ENCODE measurements around the gene SNAPC2.
"Not testable (repeated sequence)": the region's sequence is repeated elsewhere in the genome, so short reads cannot be mapped to it uniquely, and the experiment has no call there.

Gene SNAPC2

DNA sequence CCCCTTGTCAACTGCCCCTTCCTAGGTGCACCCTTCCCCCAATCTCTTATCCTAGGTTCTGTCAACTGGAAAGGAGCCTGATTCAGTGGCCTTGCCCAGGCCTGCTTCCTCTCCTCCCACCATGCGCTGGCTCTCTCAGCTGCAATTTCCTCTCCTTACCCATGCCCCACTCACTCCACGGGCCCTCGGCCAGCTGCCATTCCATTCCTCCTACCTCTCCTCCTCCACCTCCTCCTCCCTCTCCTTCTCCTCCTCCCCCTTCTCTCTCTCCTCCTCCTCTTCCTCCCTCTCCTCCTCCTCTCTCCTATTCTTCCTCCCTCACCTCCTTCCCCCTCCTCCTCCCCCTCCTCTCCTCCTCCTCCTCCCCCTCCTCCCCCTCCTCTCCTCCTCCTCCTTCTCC, 32.9 kb downstream of the SNAPC2 start:
- TF ChIP-seq, protein P1, sequence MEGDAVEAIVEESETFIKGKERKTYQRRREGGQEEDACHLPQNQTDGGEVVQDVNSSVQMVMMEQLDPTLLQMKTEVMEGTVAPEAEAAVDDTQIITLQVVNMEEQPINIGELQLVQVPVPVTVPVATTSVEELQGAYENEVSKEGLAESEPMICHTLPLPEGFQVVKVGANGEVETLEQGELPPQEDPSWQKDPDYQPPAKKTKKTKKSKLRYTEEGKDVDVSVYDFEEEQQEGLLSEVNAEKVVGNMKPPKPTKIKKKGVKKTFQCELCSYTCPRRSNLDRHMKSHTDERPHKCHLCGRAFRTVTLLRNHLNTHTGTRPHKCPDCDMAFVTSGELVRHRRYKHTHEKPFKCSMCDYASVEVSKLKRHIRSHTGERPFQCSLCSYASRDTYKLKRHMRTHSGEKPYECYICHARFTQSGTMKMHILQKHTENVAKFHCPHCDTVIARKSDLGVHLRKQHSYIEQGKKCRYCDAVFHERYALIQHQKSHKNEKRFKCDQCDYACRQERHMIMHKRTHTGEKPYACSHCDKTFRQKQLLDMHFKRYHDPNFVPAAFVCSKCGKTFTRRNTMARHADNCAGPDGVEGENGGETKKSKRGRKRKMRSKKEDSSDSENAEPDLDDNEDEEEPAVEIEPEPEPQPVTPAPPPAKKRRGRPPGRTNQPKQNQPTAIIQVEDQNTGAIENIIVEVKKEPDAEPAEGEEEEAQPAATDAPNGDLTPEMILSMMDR (IDR thresholded peaks at IDR 0.05; ENCODE audit: extremely low read depth, missing control alignments): no peak
- DNase-seq (ENCODE audit: low spot score): no peak

DNA sequence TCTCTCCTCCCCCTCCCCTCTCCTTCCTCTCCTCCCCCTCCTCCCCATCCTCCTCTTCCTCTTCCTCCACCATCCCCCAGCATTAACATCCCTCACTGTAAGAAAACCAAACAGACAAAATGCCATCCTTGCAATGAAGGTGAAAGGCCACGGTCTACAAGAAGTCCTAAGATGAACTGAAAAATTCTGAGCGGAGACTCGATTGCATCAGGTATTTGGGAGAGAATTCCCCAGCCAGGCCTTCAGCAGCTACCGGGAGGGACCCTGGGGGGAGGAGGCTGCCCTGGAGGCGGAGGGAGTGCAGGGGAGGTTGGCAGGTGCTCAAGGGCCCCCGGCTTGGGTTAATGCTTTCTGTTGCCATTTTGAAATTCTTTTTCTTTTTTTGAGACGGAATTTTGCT, 33.4 kb downstream of the SNAPC2 start:
- no peak for DNase-seq (ENCODE audit: low spot score)
- TF ChIP-seq, protein P1 (IDR thresholded peaks at IDR 0.05; ENCODE audit: extremely low read depth, missing control alignments): no peak

DNA sequence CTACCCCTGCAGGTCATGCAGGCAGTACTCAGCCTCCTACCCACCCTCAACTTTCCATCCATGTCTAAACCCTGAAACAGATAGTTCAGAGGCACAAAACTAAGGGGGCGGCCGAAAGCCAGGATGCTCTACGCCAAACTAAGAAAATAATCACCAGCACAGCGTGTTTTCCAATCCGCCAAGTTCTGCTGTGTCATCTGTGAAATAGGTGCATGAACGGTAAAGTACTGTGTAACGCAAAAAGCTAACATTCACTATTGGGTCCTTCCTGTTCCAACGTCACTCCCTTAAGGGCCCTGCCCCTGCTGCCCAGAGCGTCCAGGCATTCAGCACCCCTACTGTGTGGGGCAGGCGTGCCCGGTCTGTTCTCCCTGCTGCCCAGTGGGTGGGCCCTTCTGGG, 35.6 kb downstream of the SNAPC2 start:
- TF ChIP-seq, protein P1 (IDR thresholded peaks at IDR 0.05; ENCODE audit: extremely low read depth, missing control alignments): no peak
- no peak for DNase-seq (ENCODE audit: low spot score)

DNA sequence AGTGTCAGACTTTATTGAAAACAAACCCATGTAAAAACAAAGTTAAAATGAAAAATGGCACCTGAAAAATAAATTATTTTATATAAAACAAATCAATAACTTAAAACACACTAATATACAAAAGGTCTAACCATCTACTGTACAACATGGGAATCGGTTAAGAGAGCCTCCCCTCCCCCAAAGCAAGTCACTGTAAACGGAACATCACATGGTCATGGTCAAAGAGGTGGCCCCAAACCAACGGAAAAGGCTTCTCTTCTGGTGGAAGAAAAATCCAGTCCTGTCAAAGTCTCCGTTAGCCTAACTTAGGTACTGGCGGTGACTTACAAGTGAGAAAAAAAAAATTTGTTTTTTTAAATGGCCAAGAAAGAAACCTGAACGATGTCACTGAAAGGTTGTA, 39.1 kb downstream of the SNAPC2 start:
- TF ChIP-seq, protein P1 (IDR thresholded peaks at IDR 0.05; ENCODE audit: extremely low read depth, missing control alignments): no peak
- DNase-seq (ENCODE audit: low spot score): no peak

- not testable (repeated sequence) for DNase-seq (ENCODE audit: low spot score)
These were observed 40.9 kb downstream of the SNAPC2 start for GRCh38 chr19:7961082-7961481.

DNA sequence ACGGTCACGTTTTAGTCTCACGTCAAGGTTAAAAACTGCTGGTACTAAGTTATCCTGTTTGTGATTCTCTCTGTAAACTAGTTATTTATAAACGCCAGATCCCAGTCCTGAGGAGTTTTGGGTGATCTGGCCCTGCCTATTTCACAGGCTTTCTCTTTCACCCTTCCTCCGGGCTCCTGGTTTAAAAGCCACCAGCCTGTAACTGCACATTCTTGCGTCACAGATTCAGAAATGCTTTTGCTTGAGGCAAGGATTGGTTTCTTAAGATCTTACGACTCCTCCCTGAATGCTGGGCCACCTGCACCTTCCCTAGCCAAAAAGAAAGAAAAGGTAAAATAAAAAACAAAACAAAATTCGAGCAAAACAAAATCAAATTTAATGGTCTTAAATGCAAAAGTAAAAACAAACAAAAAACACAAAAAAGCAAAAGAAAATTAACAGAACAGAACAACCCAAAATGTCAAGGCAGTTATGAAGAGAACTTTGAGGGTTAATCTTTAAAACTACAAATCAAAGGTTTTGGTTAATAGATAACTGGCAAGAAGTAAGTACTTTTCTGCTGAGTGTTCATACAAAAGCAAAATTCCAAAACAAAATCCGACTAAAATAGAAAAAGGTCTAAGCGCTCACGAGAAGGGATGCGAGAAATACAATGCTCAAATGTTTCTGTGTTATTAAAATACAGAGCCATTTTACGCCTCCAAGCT, 41.9 kb downstream of the SNAPC2 start:
- TF ChIP-seq, protein P1 (IDR thresholded peaks at IDR 0.05; ENCODE audit: extremely low read depth, missing control alignments): no peak
- no peak for DNase-seq (ENCODE audit: low spot score)

GRCh38 chr19:7962644-7963268, 42.6 kb downstream of the SNAPC2 start:
- TF ChIP-seq, protein P1 (IDR thresholded peaks at IDR 0.05; ENCODE audit: extremely low read depth, missing control alignments): no peak
- no peak for DNase-seq (ENCODE audit: low spot score)

GRCh38 chr19:7963566-7963965, 43.4 kb downstream of the SNAPC2 start:
- no peak for DNase-seq (ENCODE audit: low spot score)
- TF ChIP-seq, protein P1 (IDR thresholded peaks at IDR 0.05; ENCODE audit: extremely low read depth, missing control alignments): no peak

Data from GM20000 (cell line).